Stimulated activated CD4-positive, alpha-beta T cell treated with anti-CD3 and anti-CD28 coated beads, Interleukin-2, amount 100 ng/mL, for 48 hours (primary cell): Measurements from ENCODE around the gene CLSTN2.
"Not testable (repeated sequence)": the region's sequence is repeated elsewhere in the genome, so short reads cannot be mapped to it uniquely, and the experiment has no call there.

ENCODE experiments used
- DNase-seq, 2 donors: peaks; one replicate each; pipeline ENCODE4 v3.0.0-alpha.2; 2020

The CLSTN2 gene

GRCh38 chr3:140394488-140395133 is 459.6 kb downstream of the CLSTN2 start:
- DNase-seq = no peak

- no peak for DNase-seq
Measured at GRCh38 chr3:140395134-140396075, 460.4 kb downstream of the CLSTN2 start.

- no peak for DNase-seq
Measured at GRCh38 chr3:140396110-140396509, 461.1 kb downstream of the CLSTN2 start.

GRCh38 chr3:140397847-140398246 is 462.9 kb downstream of the CLSTN2 start:
- DNase-seq = no peak

GRCh38 chr3:140398387-140398786 is 463.4 kb downstream of the CLSTN2 start:
- DNase-seq = no peak

GRCh38 chr3:140399871-140400270 is 464.9 kb downstream of the CLSTN2 start:
- no peak for DNase-seq

- DNase-seq = no peak
Measured at GRCh38 chr3:140403079-140403478, 468.1 kb downstream of the CLSTN2 start.

GRCh38 chr3:140403608-140404007 is 468.6 kb downstream of the CLSTN2 start:
- DNase-seq = no peak

GRCh38 chr3:140406655-140407054 is 471.7 kb downstream of the CLSTN2 start:
- no peak for DNase-seq

GRCh38 chr3:140408252-140408651 is 473.3 kb downstream of the CLSTN2 start:
- DNase-seq = no peak

GRCh38 chr3:140416666-140417065 is 481.7 kb downstream of the CLSTN2 start:
- no peak for DNase-seq

- DNase-seq = no peak
Measured at GRCh38 chr3:140420621-140421357, 485.8 kb downstream of the CLSTN2 start.

- no peak for DNase-seq
Measured at GRCh38 chr3:140421884-140422283, 486.9 kb downstream of the CLSTN2 start.

- no peak for DNase-seq
Measured at GRCh38 chr3:140423146-140423545, 488.2 kb downstream of the CLSTN2 start.

GRCh38 chr3:140423574-140423973 is 488.6 kb downstream of the CLSTN2 start:
- DNase-seq = not testable (repeated sequence)

GRCh38 chr3:140424211-140424610 is 489.2 kb downstream of the CLSTN2 start:
- DNase-seq = no peak

GRCh38 chr3:140424726-140425125 is 489.7 kb downstream of the CLSTN2 start:
- DNase-seq = no peak

GRCh38 chr3:140427786-140428185 is 492.8 kb downstream of the CLSTN2 start:
- no peak for DNase-seq

GRCh38 chr3:140428380-140428779 is 493.4 kb downstream of the CLSTN2 start:
- no peak for DNase-seq

- DNase-seq = no peak
Measured at GRCh38 chr3:140429791-140430190, 494.8 kb downstream of the CLSTN2 start.

GRCh38 chr3:140430494-140430893 is 495.5 kb downstream of the CLSTN2 start:
- DNase-seq = no peak

GRCh38 chr3:140432229-140432669 is 497.3 kb downstream of the CLSTN2 start:
- no peak for DNase-seq

GRCh38 chr3:140433431-140433830 is 498.4 kb downstream of the CLSTN2 start:
- DNase-seq = no peak
